Measurements from ENCODE around the gene IGFBP4. TPM values are rescaled to one million over a fixed set of nuclear protein-coding genes. Genes with fewer than 3 reads are reported as not detected.

Gene IGFBP4
- total RNA-seq, 1 experiment from 2014 or later: 35.7 TPM

- Histone ChIP-seq H3K4me3 (ENCODE audit: low read depth, low read length) (no peak overlapping the region), H3K36me3 (ENCODE audit: control insufficient read depth, insufficient read depth, low read length) (no peaks in the 10 kb centered on the region), H3K4me1 (peaks cover 5% of the 10 kb centered on the region; the same call in 1 of the 2 replicates), H3K9me3 (no peaks in the 10 kb centered on the region), H3K27me3 (replicated peaks; ENCODE audit: control insufficient read depth, insufficient read depth, low read length) (no peaks in the 10 kb centered on the region)
- no peak overlapping the region for H3K4me3 Mint-ChIP-seq (ENCODE audit: unreplicated experiment)
- no peaks in the 10 kb centered on the region for H3K36me3 Mint-ChIP-seq (ENCODE audit: insufficient read depth, unreplicated experiment)
- no peaks in the 10 kb centered on the region for H3K9me3 Mint-ChIP-seq (ENCODE audit: unreplicated experiment)
- peaks cover 12% of the 10 kb centered on the region for H3K4me1 Mint-ChIP-seq (ENCODE audit: low read depth, unreplicated experiment)
- no peak for TF ChIP-seq CTCF (IDR thresholded peaks at IDR 0.05; ENCODE audit: insufficient read depth in 1 of 2, low read depth in 1 of 2, low read length in 1 of 2, severe bottlenecking in 1 of 2, unreplicated experiment in 1 of 2)
- no peaks in the 10 kb centered on the region for H3K27me3 Mint-ChIP-seq (ENCODE audit: insufficient read depth, unreplicated experiment)
- BruUV-seq (replicated peaks): no TSS peak
- ChIA-PET CTCF (no interaction called here), POLR2A (no interaction called here)
- DNase-seq: no peak
- intact Hi-C loops (cut with micrococcal nuclease; ENCODE audit: unreplicated experiment): no loop called here
- H3K27ac Mint-ChIP-seq (ENCODE audit: unreplicated experiment): no peak overlapping the region
Measured at GRCh38 chr17:40495140-40495539, 51.9 kb downstream of the IGFBP4 start.

GRCh38 chr17:40496170-40496569, 52.9 kb downstream of the IGFBP4 start:
- intact Hi-C loops (cut with micrococcal nuclease; ENCODE audit: unreplicated experiment): no loop called here
- no peak overlapping the region for H3K4me3 ChIP-seq (ENCODE audit: low read depth, low read length)
- CTCF ChIA-PET: interaction anchor here (0.6 to 0.7 kb wide), 2 partner anchors 25 to 193 kb away, joined by 3 read pairs; no protein-coding TSS in a partner anchor
- H3K9me3 ChIP-seq: no peaks in the 10 kb centered on the region
- no peak for TF ChIP-seq CTCF (IDR thresholded peaks at IDR 0.05; ENCODE audit: insufficient read depth in 1 of 2, low read depth in 1 of 2, low read length in 1 of 2, severe bottlenecking in 1 of 2, unreplicated experiment in 1 of 2)
- H3K27me3 Mint-ChIP-seq (ENCODE audit: insufficient read depth, unreplicated experiment): no peaks in the 10 kb centered on the region
- no TSS peak for BruUV-seq (replicated peaks)
- H3K36me3 Mint-ChIP-seq (ENCODE audit: insufficient read depth, unreplicated experiment): no peaks in the 10 kb centered on the region
- no peak overlapping the region for H3K27ac Mint-ChIP-seq (ENCODE audit: unreplicated experiment)
- peaks cover 6% of the 10 kb centered on the region for H3K4me1 Mint-ChIP-seq (ENCODE audit: low read depth, unreplicated experiment)
- H3K27me3 ChIP-seq (replicated peaks; ENCODE audit: control insufficient read depth, insufficient read depth, low read length): no peaks in the 10 kb centered on the region
- peaks cover 5% of the 10 kb centered on the region; the same call in 1 of the 2 replicates for H3K4me1 ChIP-seq
- POLR2A ChIA-PET: no interaction called here
- H3K9me3 Mint-ChIP-seq (ENCODE audit: unreplicated experiment): no peaks in the 10 kb centered on the region
- H3K4me3 Mint-ChIP-seq (ENCODE audit: unreplicated experiment): no peak overlapping the region
- no peak for DNase-seq
- H3K36me3 ChIP-seq (ENCODE audit: control insufficient read depth, insufficient read depth, low read length): no peaks in the 10 kb centered on the region

- POLR2A ChIA-PET: no interaction called here
- no peak for DNase-seq
- Histone ChIP-seq H3K27me3 (replicated peaks; ENCODE audit: control insufficient read depth, insufficient read depth, low read length) (no peaks in the 10 kb centered on the region), H3K4me1 (peaks cover 5% of the 10 kb centered on the region; the same call in 1 of the 2 replicates), H3K9me3 (no peaks in the 10 kb centered on the region), H3K4me3 (ENCODE audit: low read depth, low read length) (no peak overlapping the region), H3K36me3 (ENCODE audit: control insufficient read depth, insufficient read depth, low read length) (no peaks in the 10 kb centered on the region)
- BruUV-seq (replicated peaks): no TSS peak
- H3K27me3 Mint-ChIP-seq (ENCODE audit: insufficient read depth, unreplicated experiment): no peaks in the 10 kb centered on the region
- H3K36me3 Mint-ChIP-seq (ENCODE audit: insufficient read depth, unreplicated experiment): no peaks in the 10 kb centered on the region
- no peak overlapping the region for H3K4me3 Mint-ChIP-seq (ENCODE audit: unreplicated experiment)
- H3K9me3 Mint-ChIP-seq (ENCODE audit: unreplicated experiment): no peaks in the 10 kb centered on the region
- H3K27ac Mint-ChIP-seq (ENCODE audit: unreplicated experiment): no peak overlapping the region
- no peak for TF ChIP-seq CTCF (IDR thresholded peaks at IDR 0.05; ENCODE audit: insufficient read depth in 1 of 2, low read depth in 1 of 2, low read length in 1 of 2, severe bottlenecking in 1 of 2, unreplicated experiment in 1 of 2)
- CTCF ChIA-PET: interaction anchor here (0.6 to 2.9 kb wide), 4 partner anchors 21 to 1249 kb away, joined by 3 to 15 read pairs (median 4); no protein-coding TSS in a partner anchor
- peaks cover 6% of the 10 kb centered on the region for H3K4me1 Mint-ChIP-seq (ENCODE audit: low read depth, unreplicated experiment)
- intact Hi-C loops (cut with micrococcal nuclease; ENCODE audit: unreplicated experiment): no loop called here
Measured at GRCh38 chr17:40496634-40497420, 53.6 kb downstream of the IGFBP4 start.
